ENCODE results near the gene STAB1.
A peak's percentile ranks its signal among the peaks of the same experiment; 100 is the strongest.

Gene STAB1

DNA sequence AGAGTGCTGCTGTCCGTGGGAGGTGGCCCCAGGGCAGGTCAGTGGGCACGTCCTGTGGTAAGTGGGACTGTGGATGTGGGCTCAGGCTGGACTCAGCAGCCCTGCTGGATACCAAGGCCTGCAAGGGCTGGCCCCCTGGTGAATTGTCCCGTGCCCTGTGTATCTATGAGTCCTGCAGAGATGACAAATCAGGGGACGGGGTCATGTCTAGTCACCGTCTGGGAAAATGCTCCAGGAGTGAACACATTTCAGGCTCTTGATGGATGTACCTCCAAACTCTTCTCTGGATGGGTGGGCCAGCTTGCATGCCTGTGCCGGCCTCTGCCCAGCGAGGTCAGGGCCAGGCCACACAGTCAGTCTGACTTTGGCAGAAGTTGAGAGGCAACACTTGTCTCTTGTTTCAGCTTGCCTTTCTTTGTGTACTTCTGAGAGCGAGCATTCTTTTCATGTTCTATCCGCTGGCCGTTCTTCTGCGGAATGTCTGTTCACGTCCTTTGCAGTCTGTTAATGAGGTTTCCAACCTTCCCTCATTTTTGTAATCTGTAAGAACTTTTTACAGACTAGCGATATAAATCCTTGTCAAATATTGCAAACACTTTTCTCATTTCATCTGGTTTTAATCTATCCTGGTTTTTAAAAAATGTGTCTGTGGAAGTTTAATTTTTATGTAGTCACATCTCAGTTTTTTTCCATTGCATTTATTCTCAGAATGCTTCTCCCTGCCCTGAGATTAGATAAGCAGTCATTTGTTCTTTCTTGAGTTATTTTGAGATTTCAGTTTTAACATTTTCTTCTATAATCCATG lies 11.4 kb upstream of the STAB1 start:
- FAIRE-seq: no peak
- DNase-seq (ENCODE audit: insufficient read length, low spot score): no peak

GRCh38 chr3:52484680-52485461 lies 10.3 kb upstream of the STAB1 start:
- no peak for FAIRE-seq
- DNase-seq (ENCODE audit: insufficient read length, low spot score): no peak

- FAIRE-seq (no peak), DNase-seq (ENCODE audit: insufficient read length, low spot score) (no peak)
Observed at GRCh38 chr3:52487050-52487787, 7.9 kb upstream of the STAB1 start.

DNA sequence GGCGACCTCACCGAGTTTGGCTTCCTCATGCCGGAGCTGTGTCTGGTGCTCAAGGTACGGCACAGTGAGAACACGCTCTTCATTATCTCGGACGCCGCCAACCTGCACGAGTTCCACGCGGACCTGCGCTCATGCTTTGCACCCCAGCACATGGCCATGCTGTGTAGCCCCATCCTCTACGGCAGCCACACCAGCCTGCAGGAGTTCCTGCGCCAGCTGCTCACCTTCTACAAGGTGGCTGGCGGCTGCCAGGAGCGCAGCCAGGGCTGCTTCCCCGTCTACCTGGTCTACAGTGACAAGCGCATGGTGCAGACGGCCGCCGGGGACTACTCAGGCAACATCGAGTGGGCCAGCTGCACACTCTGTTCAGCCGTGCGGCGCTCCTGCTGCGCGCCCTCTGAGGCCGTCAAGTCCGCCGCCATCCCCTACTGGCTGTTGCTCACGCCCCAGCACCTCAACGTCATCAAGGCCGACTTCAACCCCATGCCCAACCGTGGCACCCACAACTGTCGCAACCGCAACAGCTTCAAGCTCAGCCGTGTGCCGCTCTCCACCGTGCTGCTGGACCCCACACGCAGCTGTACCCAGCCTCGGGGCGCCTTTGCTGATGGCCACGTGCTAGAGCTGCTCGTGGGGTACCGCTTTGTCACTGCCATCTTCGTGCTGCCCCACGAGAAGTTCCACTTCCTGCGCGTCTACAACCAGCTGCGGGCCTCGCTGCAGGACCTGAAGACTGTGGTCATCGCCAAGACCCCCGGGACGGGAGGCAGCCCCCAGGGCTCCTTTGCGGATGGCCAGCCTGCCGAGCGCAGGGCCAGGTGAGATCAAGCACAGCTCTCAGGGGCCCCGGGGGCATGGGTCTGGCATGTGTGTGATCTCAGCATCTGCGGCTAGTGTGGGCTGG lies 7.1 kb upstream of the STAB1 start:
- no peak for FAIRE-seq
- no peak for DNase-seq (ENCODE audit: insufficient read length, low spot score)

- FAIRE-seq (no peak), DNase-seq (ENCODE audit: insufficient read length, low spot score) (no peak)
Observed at GRCh38 chr3:52488746-52489145, 6.4 kb upstream of the STAB1 start.

DNA sequence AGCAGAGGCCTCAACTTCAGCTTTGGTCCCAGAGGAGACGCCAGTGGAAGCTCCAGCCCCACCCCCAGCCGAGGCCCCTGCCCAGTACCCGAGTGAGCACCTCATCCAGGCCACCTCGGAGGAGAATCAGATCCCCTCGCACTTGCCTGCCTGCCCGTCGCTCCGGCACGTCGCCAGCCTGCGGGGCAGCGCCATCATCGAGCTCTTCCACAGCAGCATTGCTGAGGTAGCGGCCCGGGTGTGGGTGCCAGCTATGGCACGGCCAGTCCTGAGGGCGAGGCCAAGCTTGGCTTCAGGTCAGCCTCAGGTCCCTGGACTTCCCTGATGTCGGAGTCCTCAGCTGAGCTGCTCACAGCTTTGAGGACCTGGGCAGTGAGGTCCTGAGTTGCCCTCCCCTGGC lies 5.7 kb upstream of the STAB1 start:
- no peak for FAIRE-seq
- DNase-seq (ENCODE audit: insufficient read length, low spot score): no peak

DNA sequence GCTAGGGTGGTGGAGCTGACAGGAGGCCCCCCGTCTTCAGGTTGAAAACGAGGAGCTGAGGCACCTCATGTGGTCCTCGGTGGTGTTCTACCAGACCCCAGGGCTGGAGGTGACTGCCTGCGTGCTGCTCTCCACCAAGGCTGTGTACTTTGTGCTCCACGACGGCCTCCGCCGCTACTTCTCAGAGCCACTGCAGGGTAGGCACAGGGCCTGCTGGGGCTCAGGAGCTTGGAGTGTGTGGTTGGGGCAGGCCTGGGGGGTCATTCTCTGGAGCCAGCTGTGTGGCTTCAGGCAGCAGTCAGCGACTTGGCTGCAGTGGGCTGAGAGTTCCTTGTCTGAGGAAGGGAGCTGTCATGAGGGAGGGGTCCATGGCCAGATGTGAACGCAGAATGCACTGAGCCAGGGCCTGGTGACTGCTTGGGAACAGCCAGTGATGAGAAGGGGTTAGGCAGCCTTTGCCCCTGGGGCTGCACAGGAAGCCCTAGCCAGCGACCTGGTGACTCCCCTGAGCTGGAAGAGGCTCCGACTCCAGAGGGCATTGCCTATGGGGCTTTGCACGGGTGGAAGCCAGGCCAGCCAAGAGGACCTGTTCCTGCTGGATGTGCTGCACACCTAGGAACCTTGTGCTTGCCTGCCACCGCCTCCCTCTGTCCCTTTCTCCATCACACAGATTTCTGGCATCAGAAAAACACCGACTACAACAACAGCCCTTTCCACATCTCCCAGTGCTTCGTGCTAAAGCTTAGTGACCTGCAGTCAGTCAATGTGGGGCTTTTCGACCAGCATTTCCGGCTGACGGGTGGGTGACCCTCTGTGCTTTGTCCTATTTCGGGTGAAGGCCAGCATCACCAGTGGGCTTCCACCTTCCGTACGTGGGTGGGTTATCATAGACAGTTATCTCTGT lies 4.9 kb upstream of the STAB1 start:
- FAIRE-seq (no peak), DNase-seq (ENCODE audit: insufficient read length, low spot score) (no peak)

DNA sequence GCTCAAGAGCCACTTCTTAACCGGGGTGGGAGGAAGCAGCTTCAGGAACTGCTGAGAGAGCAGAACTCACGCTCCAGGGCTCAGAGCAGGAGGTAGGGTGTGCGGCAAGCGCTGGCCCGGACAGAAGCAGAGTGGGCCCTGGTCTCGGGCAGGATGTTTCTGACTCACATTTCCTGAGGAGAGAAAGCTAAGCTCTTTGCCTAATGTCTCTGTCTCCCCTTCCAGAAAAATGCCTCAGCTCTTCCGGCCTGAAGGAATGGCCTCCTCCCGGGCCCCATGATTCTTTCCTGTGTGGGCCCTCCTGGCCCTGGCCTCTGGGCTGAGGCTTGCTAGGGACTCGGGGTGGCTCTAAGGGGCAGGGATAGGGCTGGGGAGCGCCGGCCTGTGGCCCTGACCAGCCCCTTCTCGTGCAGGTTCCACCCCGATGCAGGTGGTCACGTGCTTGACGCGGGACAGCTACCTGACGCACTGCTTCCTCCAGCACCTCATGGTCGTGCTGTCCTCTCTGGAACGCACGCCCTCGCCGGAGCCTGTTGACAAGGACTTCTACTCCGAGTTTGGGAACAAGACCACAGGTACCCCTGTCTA lies 4.1 kb upstream of the STAB1 start:
- FAIRE-seq (no peak), DNase-seq (ENCODE audit: insufficient read length, low spot score) (no peak)

GRCh38 chr3:52492059-52492458 lies 3.1 kb upstream of the STAB1 start:
- DNase-seq (ENCODE audit: insufficient read length, low spot score) (no peak), FAIRE-seq (no peak)

DNA sequence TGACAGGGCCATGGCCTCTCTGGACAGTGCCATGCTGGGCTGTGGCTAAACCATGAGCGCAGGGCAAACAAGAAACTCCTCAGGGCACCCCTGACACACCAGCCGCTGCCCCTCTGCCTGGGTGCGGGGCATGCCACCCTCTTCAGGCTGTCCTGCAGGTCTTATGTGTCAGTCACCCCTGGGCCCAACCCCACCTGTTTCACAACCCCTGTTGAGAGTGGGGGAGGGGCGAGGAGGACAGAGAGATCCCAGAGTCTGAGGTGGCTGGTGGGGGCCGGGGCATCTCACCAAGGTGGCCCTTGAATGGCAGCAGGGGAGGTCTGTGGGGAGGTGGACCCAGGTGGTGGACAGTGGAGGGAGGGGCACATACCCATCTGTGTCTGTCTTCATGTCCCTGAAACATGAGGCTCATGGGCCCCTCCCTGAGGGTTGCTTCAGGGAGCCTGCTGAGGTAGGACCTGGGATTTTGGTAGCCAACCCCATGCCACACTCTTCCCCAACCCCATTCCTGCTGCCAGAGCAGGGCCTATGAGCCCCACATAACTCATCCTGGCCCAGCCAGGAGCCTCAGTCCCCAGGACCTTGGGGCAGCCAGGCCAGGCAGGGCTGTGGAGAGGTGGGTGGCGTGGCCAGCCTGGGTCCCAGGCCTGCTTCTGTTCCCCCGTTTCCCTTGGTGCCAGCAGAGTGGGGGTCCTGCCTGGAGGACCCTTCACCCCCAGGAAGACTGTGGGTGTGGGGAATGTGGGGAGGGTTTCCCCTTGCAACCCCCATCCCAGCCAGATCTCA lies 1.7 kb upstream of the STAB1 start:
- no peak for FAIRE-seq
- no peak for DNase-seq (ENCODE audit: insufficient read length, low spot score)

DNA sequence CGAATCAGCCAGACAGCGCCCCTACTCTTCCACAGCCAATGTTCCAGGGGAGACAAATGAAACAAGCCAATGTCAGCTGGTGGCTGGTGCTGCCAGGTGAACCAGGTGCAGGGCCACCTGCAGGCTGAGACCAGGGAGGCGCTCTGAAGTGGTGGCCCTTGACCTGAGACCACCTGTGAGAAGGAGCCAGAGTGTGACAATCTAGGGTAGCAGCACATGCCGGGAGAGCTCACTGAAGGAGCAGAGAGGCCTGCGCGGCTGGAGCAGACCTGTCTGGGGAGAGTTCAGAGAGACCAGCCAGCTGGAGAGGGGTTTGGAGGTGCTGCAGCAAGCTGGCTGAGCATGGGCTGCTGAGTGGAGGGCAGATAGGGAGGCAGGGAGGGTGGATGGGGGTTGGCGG lies 693 bp upstream of the STAB1 start:
- no peak for DNase-seq (ENCODE audit: insufficient read length, low spot score)
- FAIRE-seq: no peak

- DNase-seq (ENCODE audit: insufficient read length, low spot score): peak; percentile 24
Observed at GRCh38 chr3:52495777-52496602, 852 bp downstream of the STAB1 start.

DNA sequence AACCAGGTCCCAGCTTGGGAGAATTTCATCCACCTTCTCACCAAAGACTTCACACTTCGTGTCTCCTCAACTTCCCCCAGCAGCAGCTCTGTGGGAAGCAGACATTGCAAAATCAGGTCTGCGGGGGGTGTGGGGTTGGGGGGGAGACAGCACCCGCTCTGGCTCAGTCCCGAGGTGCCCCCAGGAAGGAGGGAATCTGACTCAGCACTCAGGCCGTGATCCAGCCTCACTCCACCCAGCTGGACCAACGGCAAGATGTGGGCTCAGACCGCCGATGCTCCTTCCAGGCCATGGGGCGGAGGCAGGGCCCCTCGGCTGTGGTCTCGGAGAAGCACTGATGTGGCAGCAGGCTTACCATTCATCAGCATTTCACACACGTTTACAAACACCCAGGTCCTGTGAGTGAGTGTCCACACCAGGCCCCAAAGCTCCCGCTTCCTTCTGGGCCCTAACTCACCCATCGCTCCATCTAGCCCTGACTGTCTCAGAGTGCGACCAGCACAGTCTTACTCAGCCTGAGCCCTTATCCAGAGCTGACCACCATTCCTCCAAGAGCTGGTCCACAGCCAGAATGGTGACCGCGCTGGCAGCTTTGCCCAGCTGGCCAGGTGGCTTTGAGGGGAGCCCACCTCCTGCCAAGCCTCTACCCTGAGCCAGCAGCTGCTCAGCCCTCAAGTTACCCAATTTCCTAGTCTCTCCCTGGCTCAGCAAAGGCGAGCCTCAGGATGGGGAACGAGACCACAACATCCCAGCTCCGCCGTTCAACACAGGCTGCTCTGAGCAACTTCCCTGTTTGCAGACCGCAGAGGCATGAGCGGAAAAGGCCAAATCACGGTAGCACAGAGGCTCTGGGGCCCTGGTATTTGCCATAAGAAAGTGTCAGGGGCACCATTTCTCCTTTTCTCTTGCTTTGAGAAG lies 3.3 kb downstream of the STAB1 start:
- DNase-seq (ENCODE audit: insufficient read length, low spot score): no peak
- FAIRE-seq: no peak

More at GRCh38 chr3:52495777-52496602, 852 bp downstream of the STAB1 start:
- no peak for FAIRE-seq

DNA sequence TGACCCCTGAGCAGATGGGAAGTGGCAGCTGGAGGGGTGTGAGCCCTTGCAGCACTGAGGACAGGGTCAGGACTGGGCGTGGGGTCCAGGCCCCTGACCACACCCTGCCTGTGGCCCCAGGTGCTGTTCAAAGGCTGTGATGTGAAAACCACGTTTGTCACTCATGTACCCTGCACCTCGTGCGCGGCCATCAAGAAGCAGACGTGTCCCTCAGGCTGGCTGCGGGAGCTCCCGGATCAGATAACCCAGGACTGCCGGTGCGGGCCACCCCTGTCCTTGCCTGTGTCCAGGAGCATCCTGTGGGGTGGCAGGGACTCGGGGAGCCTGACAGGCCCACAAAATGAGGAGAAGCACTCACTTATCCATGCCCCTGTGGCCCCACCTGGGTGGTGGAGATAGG lies 5.9 kb downstream of the STAB1 start:
- DNase-seq (ENCODE audit: insufficient read length, low spot score) (no peak), FAIRE-seq (no peak)

DNA sequence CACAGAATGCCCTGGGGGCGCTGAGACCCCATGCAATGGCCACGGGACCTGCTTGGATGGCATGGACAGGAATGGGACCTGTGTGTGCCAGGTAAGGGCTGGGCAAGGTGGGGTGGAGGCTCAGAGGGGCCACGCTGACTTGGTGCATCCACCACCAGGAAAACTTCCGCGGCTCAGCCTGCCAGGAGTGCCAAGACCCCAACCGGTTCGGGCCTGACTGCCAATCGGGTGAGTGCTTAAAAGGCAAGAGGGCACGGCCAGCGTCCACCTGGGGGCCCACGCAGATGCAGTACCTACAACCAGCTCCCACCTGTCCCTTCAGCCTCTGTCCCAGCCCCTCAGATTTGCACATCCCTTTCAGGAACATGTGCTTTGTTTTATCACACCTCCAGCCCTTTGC lies 6.9 kb downstream of the STAB1 start:
- FAIRE-seq (no peak), DNase-seq (ENCODE audit: insufficient read length, low spot score) (no peak)

- FAIRE-seq (no peak), DNase-seq (ENCODE audit: insufficient read length, low spot score) (no peak)
Observed at GRCh38 chr3:52502808-52503350, 7.7 kb downstream of the STAB1 start.
